Colon (tissue), 2 donors: ENCODE results near the gene GSG1L.

Experiments used
- FAIRE-seq: peaks from 2 replicates; lab custom pipeline; 2012; peaks lifted over from hg19 to GRCh38; lab: Jason Lieb, UNC
- donor health status: control.
- donor health status: control.

Gene GSG1L

GRCh38 chr16:27789595-27790241, 273.8 kb downstream of the GSG1L start:
- no peak for FAIRE-seq

GRCh38 chr16:27789150-27789549, 274.4 kb downstream of the GSG1L start:
- no peak for FAIRE-seq

- FAIRE-seq, result no peak
Observed at GRCh38 chr16:27787665-27788064, 275.8 kb downstream of the GSG1L start.

GRCh38 chr16:27786923-27787625, 276.4 kb downstream of the GSG1L start:
- FAIRE-seq, result no peak

GRCh38 chr16:27786221-27786922, 277.1 kb downstream of the GSG1L start:
- no peak for FAIRE-seq

GRCh38 chr16:27785307-27785678, 278.2 kb downstream of the GSG1L start:
- no peak for FAIRE-seq

- FAIRE-seq, result no peak
Observed at GRCh38 chr16:27784351-27785306, 278.9 kb downstream of the GSG1L start.

- FAIRE-seq, result no peak
Observed at GRCh38 chr16:27781981-27782880, 281.3 kb downstream of the GSG1L start.

- no peak for FAIRE-seq
Observed at GRCh38 chr16:27781195-27781524, 282.4 kb downstream of the GSG1L start.

- no peak for FAIRE-seq
Observed at GRCh38 chr16:27780468-27781194, 282.9 kb downstream of the GSG1L start.

GRCh38 chr16:27779641-27780164, 283.8 kb downstream of the GSG1L start:
- no peak for FAIRE-seq

GRCh38 chr16:27778926-27779570, 284.5 kb downstream of the GSG1L start:
- FAIRE-seq, result no peak

- no peak for FAIRE-seq
Observed at GRCh38 chr16:27778171-27778925, 285.2 kb downstream of the GSG1L start.

GRCh38 chr16:27777527-27777926, 286.0 kb downstream of the GSG1L start:
- no peak for FAIRE-seq

GRCh38 chr16:27776556-27777225, 286.8 kb downstream of the GSG1L start:
- FAIRE-seq, result no peak

- no peak for FAIRE-seq
Observed at GRCh38 chr16:27775254-27775653, 288.3 kb downstream of the GSG1L start.

GRCh38 chr16:27774779-27775178, 288.7 kb downstream of the GSG1L start:
- no peak for FAIRE-seq

- no peak for FAIRE-seq
Observed at GRCh38 chr16:27773344-27773743, 290.2 kb downstream of the GSG1L start.
